ENCODE measurements around the gene ZFHX3. TPM values are rescaled to one million over a fixed set of nuclear protein-coding genes. Genes with fewer than 3 reads are reported as not detected.

The ZFHX3 gene
- total and polyA plus RNA-seq, 9 of the 15 experiments (the other 6 are each of a cell fraction or from before 2014, with no cell fraction given), result 0.01 to 0.23 (median 0.06) TPM; not detected in 4

DNA sequence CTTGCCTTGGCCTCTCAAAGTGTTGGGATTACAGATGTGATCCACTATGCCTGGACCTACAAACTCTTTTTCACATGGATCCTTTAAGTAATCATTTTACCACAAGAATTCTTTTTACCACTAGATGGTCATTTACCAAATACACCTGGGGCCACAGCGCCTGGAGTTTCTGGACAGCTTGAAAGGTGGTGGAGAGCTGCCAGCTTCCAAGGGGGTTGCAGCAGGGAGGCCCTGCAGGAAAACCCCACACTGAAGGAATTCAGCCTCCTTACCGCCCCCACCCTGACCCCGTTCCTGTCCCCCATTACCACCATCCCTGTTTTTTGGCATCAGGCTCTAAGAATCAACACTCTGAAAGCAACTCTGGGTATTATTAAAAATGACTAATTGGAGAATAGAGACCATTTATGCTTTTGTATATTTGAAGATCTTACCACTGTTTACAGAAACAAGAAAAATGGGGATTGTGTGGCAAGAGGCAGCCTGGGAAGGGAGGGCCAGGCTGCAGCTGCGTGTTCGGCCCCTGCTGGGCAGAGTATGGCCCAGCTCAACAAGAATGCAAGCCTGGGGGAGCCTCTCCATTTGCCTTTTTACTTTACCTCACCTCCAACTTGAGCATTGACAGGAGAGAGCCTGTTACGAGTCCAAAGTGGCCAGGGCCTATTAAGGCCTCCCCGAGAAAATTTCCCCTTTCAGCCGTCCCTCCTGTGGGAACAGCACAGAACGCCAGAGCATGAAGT lies 209.9 kb downstream of the ZFHX3 start (continued):
- TF ChIP-seq, protein P1, sequence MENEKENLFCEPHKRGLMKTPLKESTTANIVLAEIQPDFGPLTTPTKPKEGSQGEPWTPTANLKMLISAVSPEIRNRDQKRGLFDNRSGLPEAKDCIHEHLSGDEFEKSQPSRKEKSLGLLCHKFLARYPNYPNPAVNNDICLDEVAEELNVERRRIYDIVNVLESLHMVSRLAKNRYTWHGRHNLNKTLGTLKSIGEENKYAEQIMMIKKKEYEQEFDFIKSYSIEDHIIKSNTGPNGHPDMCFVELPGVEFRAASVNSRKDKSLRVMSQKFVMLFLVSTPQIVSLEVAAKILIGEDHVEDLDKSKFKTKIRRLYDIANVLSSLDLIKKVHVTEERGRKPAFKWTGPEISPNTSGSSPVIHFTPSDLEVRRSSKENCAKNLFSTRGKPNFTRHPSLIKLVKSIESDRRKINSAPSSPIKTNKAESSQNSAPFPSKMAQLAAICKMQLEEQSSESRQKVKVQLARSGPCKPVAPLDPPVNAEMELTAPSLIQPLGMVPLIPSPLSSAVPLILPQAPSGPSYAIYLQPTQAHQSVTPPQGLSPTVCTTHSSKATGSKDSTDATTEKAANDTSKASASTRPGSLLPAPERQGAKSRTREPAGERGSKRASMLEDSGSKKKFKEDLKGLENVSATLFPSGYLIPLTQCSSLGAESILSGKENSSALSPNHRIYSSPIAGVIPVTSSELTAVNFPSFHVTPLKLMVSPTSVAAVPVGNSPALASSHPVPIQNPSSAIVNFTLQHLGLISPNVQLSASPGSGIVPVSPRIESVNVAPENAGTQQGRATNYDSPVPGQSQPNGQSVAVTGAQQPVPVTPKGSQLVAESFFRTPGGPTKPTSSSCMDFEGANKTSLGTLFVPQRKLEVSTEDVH (IDR thresholded peaks at IDR 0.05; ENCODE audit: low read depth, partially characterized antibody), result no peak
- TF ChIP-seq, protein P2, sequence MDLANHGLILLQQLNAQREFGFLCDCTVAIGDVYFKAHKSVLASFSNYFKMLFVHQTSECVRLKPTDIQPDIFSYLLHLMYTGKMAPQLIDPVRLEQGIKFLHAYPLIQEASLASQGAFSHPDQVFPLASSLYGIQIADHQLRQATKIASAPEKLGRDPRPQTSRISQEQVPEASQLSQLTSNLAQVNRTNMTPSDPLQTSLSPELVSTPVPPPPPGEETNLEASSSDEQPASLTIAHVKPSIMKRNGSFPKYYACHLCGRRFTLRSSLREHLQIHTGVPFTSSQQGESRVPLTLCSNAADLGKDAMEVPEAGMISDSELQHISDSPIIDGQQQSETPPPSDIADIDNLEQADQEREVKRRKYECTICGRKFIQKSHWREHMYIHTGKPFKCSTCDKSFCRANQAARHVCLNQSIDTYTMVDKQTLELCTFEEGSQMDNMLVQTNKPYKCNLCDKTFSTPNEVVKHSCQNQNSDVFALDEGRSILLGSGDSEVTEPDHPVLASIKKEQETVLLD (IDR thresholded peaks at IDR 0.05), result no peak
- TF ChIP-seq, protein P3, sequence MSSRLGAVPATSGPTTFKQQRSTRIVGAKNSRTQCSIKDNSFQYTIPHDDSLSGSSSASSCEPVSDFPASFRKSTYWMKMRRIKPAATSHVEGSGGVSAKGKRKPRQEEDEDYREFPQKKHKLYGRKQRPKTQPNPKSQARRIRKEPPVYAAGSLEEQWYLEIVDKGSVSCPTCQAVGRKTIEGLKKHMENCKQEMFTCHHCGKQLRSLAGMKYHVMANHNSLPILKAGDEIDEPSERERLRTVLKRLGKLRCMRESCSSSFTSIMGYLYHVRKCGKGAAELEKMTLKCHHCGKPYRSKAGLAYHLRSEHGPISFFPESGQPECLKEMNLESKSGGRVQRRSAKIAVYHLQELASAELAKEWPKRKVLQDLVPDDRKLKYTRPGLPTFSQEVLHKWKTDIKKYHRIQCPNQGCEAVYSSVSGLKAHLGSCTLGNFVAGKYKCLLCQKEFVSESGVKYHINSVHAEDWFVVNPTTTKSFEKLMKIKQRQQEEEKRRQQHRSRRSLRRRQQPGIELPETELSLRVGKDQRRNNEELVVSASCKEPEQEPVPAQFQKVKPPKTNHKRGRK (tag; IDR thresholded peaks at IDR 0.05), result no peak
- TF ChIP-seq CHD2 (IDR thresholded peaks at IDR 0.05; ENCODE audit: low read depth, low read length) (no peak), GTF2E2 (tag; IDR thresholded peaks at IDR 0.05) (no peak), ZKSCAN3 (CRISPR knock-in tag; IDR thresholded peaks at IDR 0.05) (no peak)

Data from K562 (cell line).